ENCODE data around the gene RNF135.
"Not testable (repeated sequence)": the region's sequence is repeated elsewhere in the genome, so short reads cannot be mapped to it uniquely, and the experiment has no call there.

Gene RNF135

DNA sequence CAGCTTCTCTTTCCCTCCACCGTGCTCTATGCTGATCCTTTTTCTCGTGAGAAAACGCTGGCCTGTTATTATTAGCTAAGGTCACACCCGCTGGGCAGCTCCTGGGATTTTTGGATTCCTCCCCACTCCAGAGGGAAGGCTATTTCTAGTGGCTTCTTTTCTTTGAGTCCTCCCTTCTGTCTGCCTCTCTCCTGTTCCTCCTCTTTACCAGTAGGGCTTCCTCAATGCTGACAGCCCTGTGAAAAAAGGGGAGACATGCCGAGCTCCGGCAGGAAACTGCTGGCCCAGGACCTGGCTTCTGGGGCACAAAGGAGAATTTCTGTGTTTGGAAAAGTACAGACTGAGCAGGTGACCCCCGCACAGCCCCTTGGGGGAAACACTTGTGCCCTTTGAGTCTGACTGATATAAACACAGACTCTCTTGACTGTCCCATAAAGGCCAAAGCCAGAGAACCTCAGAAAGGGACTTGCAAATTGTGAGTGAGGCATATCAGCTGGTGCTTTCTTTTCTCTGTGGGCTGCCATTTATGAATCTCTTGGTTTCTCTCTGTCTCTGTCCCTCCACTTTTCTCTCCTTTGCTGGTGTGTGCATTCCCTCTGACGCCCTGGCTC lies 14.0 kb upstream of the RNF135 start:
- DNase-seq, result no peak

DNA sequence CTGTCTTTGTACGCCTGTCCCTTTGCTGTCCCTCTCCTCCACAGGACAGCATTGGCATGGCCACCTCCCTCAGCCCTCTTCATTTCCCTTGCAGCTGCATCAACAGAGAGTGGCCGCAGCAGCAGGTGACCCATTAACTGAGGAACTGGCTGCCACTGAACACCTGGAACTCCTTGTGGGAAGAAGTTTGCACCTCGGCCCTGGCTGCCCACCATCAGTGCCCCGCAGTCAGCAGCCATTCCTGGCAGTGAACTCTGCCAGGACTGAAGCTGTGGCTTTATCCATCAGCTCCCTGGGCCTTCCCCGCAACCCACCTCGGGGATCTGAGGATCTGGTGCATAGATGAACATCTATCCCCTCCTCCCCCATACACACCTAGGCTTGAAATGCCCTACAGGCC lies 13.1 kb upstream of the RNF135 start:
- no peak for DNase-seq

DNA sequence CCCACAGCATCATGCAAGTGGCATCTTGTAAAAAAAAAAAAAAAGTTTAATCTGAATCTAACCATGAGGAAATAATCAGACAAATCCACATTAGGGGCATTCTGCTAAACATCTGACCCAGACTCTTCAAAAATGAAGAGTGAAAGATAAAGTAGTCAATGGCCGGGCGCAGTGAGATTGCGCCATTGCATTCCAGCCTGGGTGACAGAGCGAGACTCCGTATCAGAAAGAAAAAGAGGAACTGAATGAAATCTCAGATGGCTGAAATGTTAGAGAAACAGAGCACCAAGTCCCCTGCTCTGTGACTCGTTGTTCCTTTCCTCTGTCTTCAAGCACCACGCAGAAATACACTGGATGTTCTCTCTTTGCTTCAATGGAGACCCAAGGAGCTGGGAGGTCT lies 12.7 kb upstream of the RNF135 start:
- DNase-seq, result no peak

DNA sequence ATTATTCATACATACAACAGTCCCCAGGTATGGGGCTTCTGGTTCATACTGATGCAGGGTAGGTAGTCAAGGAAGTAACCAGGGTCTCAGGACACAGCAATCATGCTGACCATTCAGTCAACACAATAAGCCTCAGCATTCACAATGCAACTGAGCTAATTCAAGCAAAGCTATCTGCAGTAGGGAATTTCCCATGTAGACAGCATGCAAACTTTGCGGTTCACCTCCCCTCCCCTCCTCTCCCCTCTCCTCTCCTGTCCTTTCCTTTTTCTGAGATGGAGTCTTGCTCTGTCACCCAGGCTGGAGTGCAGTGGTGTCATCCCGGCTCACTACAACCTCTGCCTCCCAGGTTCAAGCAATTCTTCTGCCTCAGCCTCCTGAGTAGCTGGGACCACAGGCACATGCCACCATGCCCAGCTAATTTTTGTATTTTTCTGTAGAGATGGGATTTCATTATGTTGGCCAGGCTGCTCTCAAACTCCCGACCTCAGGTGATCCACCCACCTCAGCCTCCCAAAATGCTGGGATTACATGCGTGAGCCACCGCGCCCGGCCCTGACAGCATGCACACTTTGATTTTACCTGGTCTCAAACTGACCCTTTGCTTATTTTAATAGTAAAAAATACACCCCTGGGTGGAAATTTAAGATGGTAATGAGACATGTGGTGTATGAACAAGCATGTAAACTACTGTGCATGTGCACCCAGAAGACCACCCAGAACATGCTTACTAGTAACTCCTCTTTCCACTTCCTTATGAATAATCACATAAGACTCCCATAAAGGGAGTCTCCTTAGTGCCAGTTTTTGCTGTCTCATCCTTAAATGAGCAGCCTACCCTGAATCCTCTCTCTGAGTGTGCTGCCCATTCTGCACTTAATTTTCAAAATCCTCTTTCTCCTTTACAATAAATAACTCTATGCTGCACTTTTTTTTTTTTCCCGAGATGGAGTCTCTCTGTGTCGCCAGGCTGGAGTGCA lies 9.3 kb upstream of the RNF135 start:
- peak; percentile 30 for DNase-seq

DNA sequence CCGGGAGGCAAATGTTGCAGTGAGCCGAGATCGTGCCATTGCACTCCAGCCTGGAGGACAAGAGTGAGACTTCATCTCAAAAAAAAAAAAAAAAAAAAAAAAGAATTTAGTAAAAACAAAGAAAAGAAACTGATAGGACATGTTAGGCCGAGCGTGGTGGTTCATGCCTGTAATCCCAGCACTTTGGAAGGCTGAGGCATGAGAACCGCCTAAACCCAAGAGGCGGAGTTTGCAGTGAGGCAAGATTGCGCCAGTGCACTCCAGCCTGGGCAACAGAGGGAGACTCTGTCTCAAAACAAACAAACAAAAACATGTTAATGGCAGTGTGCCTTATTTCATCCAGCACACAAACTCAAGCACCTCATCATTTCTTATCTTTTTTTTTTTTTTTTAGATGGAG lies 6.5 kb upstream of the RNF135 start:
- DNase-seq, result not testable (repeated sequence)

DNA sequence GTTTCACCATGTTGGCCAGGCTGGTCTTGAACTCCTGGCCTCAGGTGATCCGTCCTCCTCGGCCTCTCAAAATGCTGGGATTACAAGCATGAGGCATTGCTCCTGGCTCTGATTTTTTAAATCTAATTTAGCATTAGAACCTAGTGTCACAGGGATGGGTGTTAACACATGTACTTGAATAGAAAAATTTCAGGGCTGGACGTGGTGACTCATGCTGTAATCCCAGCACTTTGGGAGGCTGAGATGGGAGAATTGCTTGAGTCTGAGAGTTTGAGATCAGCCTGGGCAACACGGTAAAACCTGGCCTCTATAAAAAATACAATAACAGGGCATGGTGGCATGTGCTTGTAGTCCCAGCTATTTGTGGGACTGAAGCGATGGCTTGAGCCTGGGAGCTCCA lies 6.0 kb upstream of the RNF135 start:
- DNase-seq, result no peak

DNA sequence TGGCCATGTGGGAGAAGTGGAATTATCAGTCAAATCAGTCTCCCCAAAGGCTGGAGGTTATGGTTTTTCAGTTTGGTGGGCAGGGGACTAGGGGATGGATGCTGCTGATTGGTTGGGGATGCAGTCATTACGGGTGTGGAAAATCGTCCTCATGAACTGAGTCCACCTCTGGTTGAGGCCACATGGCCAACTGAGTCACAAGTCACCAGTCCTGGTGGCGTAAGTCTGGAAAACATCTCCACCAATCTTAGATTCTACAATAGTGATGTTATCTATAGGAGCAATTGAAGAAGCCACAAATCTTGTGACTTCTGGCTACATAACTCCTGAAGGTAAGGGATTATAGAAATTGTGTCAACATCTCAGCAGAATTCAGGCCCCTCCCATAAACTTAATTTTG lies 5.2 kb upstream of the RNF135 start:
- DNase-seq, result no peak

DNA sequence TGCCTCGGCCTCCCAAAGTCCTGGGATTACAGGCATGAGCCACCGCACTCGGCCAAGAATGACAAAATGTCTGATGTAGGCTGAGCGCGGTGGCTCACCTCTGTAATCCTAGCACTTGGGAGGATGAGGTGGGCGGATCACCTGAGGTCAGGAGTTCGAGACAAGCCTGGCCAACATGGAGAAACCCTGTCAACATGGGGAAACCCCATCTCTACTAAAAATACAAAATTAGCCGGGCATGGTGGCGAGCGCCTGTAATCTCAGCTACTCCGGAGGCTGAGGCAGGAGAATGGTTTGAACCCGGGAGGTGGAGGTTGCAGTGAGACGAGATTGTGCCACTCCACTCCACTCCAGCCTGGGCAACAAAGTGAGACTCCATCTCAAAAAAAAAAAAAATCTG lies 2.9 kb upstream of the RNF135 start:
- not testable (repeated sequence) for DNase-seq

DNA sequence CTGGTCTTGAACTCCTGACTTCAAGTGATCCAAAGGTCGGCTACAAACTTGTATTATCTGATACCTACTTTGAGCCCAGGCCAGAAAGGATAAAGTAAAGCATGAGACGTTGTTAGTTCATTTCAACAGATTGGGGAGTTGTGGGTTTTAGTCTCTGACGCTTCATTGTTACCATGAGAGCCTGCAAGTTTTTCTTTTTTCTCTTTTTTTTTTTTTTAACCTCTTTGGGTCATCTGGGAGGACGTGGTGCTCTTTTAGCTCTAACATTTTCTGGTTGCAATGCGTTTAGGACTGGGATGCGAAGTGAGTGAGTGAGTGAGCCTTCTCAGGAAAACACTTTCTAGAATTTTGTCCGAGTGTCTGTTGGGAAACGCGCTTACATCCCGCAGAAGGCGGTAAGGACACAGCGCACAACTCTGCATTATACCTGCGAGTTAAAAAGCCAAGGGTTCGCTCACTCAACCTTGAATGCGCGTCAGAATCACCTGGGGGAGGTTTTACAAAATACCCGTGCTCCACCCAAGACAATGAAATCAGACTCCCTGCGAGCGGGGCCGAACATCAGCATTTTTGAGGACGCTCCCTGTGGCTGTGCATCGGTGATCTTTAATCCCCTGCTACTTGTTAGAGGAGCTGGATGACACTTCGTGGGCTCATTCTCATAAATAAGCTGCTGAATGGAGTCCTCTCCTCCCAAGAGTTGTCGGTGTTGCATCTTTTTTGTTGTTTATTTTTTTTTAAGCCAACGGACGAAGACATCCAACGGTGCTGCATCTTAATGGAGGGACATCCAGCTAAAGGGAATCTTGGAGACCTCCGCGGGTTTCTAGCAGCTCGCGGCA lies 629 bp upstream of the RNF135 start:
- no peak for DNase-seq

DNA sequence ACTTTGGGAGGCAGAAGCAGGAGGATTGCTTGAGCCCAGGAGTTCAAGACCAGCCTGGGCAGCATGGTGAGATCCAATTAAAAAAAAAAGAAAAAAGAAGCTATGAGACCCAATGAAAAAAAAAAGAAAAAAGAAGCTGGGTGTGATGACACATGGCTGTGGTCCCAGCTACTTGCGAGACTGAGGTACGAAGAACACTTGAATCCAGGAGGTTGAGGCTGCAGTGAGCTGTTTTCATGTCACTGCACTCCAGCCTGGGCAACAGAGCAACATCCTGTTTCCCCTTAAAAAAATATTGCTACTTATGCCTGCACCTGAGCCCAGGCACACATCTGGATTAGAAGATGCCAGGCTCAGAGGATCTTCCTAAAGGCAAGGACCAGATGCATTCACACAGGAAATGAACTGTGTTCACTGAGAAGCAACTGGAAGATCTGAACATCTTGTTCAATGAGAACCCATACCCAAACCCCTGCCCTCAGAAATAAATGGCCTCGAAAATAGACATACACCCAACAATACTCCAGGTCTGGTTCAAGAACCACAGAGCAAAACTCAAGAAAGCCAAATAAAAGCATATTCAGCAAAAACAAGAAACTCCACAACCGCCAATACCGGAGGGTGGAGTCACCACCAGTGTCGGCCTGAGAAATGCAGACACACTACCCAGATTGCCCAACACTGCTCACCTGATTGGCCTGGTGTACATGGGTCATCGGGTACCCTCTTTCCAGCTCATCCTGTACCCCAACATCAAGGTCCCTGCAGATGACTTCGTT lies 4.4 kb downstream of the RNF135 start:
- peak; percentile 19 for DNase-seq

DNA sequence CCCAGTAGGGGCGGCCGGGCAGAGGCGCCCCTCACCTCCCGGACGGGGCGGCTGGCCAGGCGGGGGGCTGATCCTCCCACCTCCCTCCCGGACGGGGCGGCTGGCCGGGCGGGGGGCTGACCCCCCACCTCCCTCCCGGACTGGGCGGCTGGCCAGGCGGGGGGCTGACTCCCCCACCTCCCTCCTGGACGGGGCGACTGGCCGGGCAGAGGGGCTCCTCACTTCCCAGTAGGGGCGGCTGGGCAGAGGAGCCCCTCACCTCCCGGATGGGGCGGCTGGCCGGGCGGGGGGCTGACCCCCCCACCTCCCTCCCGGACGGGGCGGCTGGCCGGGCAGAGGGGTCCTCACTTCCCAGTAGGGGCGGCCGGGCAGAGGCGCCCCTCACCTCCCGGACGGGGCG lies 9.1 kb downstream of the RNF135 start:
- DNase-seq, result not testable (repeated sequence)

DNA sequence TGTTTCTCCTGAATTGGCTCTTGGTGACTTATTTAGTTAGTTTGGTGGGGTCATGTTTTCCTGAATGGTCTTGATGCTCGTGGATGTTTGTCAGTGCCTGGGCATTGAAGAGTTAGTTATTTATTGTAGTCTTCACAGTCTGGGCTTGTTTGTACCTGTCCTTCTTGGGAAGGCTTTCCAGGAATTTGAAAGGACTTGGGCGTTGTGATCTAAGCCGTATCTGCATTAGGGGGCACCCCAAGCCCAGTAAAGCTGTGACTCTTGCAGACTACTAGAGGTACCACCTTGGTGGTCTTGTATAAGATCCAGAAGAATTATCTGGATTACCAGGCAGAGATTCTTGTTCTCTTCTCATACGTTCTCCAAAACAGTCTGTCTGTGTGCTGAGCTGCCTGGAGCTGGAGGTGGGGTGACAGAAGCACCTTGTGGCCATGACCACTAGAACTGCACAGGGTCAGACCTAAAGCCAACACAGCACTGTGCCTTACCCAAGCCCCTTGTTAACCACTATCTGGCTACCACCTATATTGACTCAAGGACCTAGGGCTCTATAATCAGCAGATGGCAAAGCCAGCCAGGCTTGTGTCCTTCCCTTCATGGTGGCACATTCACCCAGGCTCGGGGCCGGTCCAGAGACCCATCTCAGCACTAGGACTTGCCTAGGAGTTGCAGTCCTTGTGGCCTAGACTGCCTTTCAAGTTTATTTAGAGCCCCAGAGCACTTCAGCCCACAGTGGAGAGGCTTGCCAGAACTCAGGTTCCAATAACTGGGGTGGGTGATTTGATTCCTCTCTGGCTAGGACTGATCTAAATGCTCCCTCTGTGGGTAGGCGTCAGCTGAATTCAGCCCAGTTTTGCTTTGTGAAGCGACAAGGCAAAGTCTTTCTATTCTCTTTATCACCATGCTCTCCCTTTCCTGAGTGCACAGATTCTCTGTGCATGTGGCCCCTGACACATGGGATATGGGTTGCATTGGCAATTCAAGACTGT lies 11.0 kb downstream of the RNF135 start:
- DNase-seq, result no peak

DNA sequence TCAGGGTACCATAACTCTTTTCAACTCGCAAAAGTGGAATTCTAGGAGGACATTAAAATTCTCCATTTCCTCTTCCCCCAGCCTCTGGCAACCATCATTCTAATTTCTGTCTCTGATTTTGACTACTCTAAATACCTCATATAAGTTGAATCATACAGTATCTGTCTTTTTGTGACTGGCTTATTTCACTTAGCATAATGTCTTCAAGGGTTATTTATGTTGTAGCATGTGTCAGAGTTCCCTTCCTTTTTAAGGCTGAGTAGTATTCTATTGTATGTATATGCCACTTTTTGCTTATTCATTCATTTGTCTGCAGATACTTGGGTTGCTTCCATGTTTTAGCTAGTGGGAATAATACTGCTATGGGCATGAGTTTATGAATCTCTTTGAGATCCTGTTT lies 12.0 kb downstream of the RNF135 start:
- no peak for DNase-seq

DNA sequence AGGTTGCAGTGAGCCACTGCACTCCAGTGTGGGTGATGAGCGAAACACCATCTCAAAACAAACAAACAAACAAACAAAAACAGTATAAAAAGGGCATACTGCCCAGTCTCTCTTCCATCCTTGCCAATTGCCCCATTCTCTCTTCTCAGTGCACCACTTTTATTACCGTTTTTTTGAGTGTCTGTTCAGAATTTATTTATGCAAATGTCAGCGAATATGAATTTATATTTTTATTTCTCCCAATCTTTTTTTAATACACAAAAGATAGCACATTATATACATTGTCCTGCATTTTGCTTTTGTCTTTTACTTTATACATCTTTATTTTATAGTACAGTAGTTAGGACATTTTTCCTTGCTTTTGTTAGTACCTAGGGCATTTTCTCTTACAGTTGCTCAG lies 19.6 kb downstream of the RNF135 start:
- no peak for DNase-seq

DNA sequence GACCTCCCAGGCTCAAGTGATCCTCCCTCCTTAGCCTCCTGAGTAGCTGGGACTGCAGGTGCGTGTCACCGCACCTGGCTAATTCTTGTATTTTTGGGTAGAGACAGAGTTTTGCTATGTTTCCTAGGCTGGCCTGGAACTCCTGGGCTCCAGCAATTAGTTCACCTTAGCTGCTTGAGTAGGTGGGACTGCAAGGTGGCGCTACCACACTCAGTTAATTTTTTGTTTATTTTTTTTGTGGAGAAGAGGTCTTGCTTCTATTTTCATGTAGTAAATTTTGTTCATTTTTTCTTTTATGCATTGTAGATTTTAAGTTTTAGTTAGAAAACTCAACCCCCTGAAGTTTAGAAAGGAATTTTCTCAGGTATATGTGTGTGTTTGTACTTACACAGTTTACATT lies 21.7 kb downstream of the RNF135 start:
- no peak for DNase-seq

DNA sequence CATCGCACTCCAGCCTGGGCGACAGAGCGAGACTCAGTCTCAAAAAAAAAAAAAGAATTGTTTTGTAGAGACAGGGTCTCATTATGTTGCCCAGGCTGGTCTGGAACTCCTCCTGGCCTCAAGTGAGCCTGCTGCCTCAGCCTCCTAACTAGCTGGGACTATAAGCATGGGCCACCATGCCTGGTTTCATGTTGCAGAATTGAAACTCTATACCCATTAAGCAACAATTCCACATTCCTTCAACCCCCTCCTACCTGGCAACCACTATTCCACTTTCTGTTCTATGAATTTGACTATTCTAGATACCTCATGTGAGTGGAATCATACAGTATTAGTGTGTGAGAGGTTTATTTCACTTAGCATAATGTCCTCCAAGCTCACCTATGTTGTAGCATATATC lies 24.5 kb downstream of the RNF135 start:
- no peak for DNase-seq

DNA sequence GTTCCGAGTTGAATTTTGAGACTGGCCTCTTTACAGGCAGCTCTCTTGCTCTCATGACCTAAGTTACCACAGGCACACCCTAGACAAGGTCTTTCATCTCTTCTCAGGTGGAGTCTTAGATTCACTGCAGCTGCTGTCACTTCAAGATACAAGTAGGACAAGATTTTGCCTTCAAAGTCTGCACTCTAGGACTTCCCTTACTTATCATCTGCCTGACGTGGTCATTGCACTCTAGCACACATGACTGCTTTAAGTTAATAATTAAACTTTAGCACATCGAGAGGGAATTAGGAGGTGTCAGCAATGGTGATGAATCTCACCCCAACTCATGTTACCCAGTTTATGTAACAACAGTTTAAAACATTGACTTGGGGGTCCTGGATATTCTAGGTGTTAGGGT lies 25.6 kb downstream of the RNF135 start:
- no peak for DNase-seq

DNA sequence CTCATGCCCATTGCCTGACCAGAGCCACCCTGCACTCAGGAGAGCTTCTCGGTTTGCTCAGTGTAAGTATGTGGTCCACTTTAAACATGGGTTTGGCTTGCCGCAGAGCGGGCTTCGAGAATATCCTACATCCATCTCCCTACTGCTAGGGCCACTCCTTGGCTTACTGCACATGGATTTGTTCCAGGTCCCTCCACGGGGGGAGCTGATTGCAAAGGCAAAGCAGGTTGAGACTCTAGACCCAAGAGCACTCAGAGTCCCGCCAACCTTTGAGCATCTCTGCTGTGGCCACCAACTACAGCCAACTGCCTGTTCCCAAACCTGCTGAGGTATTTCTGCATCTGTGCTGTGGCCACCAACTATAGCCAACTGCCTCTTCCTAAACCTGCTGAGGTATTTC lies 26.4 kb downstream of the RNF135 start:
- no peak for DNase-seq

DNA sequence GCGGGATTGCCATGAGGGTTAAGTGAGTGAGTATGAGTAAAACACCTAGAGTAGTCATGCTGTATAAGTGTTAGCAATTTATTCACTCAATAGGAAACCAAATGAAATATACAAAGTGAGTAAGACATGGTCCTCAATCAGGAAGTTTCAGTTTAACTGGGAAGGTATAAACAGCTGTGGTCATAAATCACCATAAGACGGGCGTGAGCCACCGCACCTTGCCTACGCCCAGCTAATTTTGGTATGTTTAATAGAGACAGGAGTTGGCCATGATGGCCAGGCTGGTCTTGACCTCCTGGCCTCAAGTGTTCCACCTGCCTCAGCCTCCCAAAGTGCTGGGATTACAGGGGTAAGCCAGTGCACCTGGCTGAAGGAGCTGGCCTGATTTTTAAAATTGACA lies 27.0 kb downstream of the RNF135 start:
- no peak for DNase-seq

DNA sequence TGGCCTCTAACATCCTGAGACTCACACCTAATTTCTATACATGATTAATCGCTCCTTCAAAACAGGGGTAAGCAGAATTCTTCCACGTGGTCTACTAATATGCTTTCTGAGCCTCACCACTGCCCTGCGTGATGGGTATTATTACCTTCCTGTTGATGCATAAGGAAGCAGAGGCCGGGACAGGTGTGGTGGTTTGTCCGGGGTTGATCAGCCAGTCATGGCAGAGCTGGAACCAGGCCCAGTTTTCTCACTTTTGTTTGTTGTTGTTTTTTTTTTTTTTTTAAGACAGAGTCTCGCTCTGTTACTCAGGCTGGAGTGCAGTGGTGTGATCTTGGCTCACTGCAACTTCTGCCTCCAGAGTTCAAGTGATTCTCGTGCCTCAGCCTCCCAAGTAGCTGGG lies 31.2 kb downstream of the RNF135 start:
- DNase-seq, result no peak

DNA sequence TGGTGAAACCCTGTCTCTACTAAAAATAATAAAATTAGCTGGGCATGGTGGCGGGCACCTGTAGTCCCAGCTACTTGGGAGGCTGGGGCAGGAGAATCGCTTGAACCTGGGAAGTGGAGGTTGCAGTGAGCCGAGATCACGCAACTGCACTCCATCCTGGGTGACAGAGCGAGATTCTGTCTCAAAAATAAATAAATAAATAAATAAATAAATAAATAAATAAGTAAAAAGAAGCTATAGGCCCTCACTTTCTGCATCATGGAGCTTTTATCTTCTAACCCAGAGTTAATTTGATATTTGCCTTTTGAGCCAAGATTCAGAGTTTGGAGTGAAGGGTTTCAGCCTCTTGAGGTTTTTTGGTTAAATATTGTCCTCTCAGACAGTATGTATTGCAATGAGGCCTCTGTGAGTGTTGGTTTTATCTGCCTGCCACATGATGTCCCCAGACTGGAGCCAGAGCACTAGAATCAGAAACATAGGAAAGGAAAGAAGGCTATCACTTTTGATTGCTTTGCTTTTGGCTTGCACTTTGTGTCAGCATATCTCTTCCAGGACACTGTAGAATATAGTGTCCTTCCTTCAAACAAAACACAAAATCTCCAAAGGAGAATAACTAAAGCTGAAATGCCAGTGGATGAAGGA lies 32.5 kb downstream of the RNF135 start:
- no peak for DNase-seq
